PFSK-1 (cell line): ENCODE results near the gene PPM1L.

ENCODE experiments used
- FOXP2 ChIP-seq: optimal IDR thresholded peaks from 2 replicates; pipeline ENCODE3; 2011; ENCODE audit warnings: borderline replicate concordance, control low read depth, inconsistent platforms; ENCODE audit not compliant: insufficient read depth; ENCODE audit errors: extremely low read length, extremely low read depth
- POLR2AphosphoS5 ChIP-seq: IDR thresholded peaks from 2 replicates; pipeline ENCODE4 v1.6.1; 2012; ENCODE audit warnings: low read depth, mild to moderate bottlenecking, control low read depth, low read length, moderate library complexity
- REST ChIP-seq, 2 experiments: IDR thresholded peaks; 2 replicates each; pipeline versions ENCODE4 v1.6.1 to v1.8.0; 2011 to 2012; ENCODE audit warnings: low read depth in 2 of 2, low read length in 2 of 2, control low read depth in 1 of 2, inconsistent platforms in 1 of 2, mild to moderate bottlenecking in 1 of 2, moderate library complexity in 1 of 2; ENCODE audit not compliant: insufficient read depth in 1 of 2
- SIN3A ChIP-seq: IDR thresholded peaks from 2 replicates; pipeline ENCODE4 v1.6.1; 2012; ENCODE audit warnings: mild to moderate bottlenecking, low read length, moderate library complexity, borderline replicate concordance; ENCODE audit not compliant: insufficient read depth
- TAF1 ChIP-seq: IDR thresholded peaks from 2 replicates; pipeline ENCODE4 v1.6.1; 2012; ENCODE audit warnings: low read length, control low read depth, borderline replicate concordance; ENCODE audit not compliant: insufficient read depth

PPM1L gene

GRCh38 chr3:160822936-160823335 is 66.9 kb downstream of the PPM1L start:
- TF ChIP-seq TAF1 (no peak), FOXP2 (no peak)

GRCh38 chr3:160825311-160825800 is 69.3 kb downstream of the PPM1L start:
- TF ChIP-seq FOXP2 (no peak), POLR2AphosphoS5 (no peak), SIN3A (no peak), REST (IDR thresholded peaks at IDR 0.05; ENCODE audit: insufficient read depth in 1 of 2, low read depth in 2 of 2, low read length in 2 of 2) (no peak), TAF1 (no peak)

GRCh38 chr3:160826408-160826807 is 70.4 kb downstream of the PPM1L start:
- TF ChIP-seq POLR2AphosphoS5 (no peak), SIN3A (no peak), FOXP2 (no peak), TAF1 (no peak), REST (IDR thresholded peaks at IDR 0.05; ENCODE audit: insufficient read depth in 1 of 2, low read depth in 2 of 2, low read length in 2 of 2) (no peak)

- no peak for TF ChIP-seq TAF1
These were observed 71.0 kb downstream of the PPM1L start for GRCh38 chr3:160826991-160827390.

- TF ChIP-seq REST (IDR thresholded peaks at IDR 0.05; ENCODE audit: insufficient read depth in 1 of 2, low read depth in 2 of 2, low read length in 2 of 2) (no peak), TAF1 (no peak), POLR2AphosphoS5 (no peak), SIN3A (no peak)
These were observed 71.5 kb downstream of the PPM1L start for GRCh38 chr3:160827516-160827915.

- no peak for TF ChIP-seq TAF1
- TF ChIP-seq REST (IDR thresholded peaks at IDR 0.05; ENCODE audit: insufficient read depth in 1 of 2, low read depth in 2 of 2, low read length in 2 of 2) = no peak
- no peak for TF ChIP-seq FOXP2
- no peak for TF ChIP-seq POLR2AphosphoS5
- TF ChIP-seq SIN3A = no peak
These were observed 72.8 kb downstream of the PPM1L start for GRCh38 chr3:160828880-160829279.
